Osteoblast (primary cell): ENCODE data around the gene ZBTB37. TPM values are rescaled to one million over a fixed set of nuclear protein-coding genes. Genes with fewer than 3 reads are reported as not detected.

Source experiments
- DNase-seq: peaks from one replicate; pipeline ENCODE4 v3.0.0; 2011; ENCODE audit warnings: low spot score, mixed read lengths; ENCODE audit not compliant: insufficient read length; ENCODE audit errors: missing footprints
- H2AFZ ChIP-seq: 2 replicates; pipeline ENCODE4 v1.6.0; 2011; ENCODE audit warnings: mild to moderate bottlenecking, low read length
- H3K27ac ChIP-seq: 2 replicates; pipeline ENCODE4 v1.5.1; 2011; ENCODE audit warnings: mild to moderate bottlenecking, low read depth, low read length, moderate library complexity
- H3K27me3 ChIP-seq: 2 replicates; pipeline ENCODE4 v1.6.0; 2012; ENCODE audit warnings: mild to moderate bottlenecking, control low read depth, inconsistent platforms, low read length, moderate library complexity; ENCODE audit not compliant: insufficient read depth
- H3K36me3 ChIP-seq: 2 replicates; pipeline ENCODE4 v1.5.1; 2011; ENCODE audit warnings: mild to moderate bottlenecking, low read length, control low read depth, moderate library complexity; ENCODE audit not compliant: insufficient read depth
- H3K4me1 ChIP-seq: 2 replicates; pipeline ENCODE4 v1.5.1; 2011; ENCODE audit warnings: mild to moderate bottlenecking, low read length, control low read depth, moderate library complexity; ENCODE audit not compliant: insufficient read depth
- H3K4me2 ChIP-seq: 2 replicates; pipeline ENCODE4 v1.6.0; 2011; ENCODE audit warnings: mild to moderate bottlenecking, low read length; ENCODE audit not compliant: insufficient read depth
- H3K4me3 ChIP-seq: fragments of 200-600 bp; sonication (generic); 3 replicates; pipeline ENCODE4 v1.5.1; 2012; ENCODE audit warnings: mild to moderate bottlenecking, low read length, inconsistent platforms; ENCODE audit not compliant: insufficient read depth
- H3K79me2 ChIP-seq: 2 replicates; pipeline ENCODE4 v1.6.0; 2012; ENCODE audit warnings: mild to moderate bottlenecking, low read length, control low read depth, inconsistent platforms; ENCODE audit not compliant: insufficient read depth
- H3K9me3 ChIP-seq: 2 replicates; pipeline ENCODE4 v1.5.1; 2011; ENCODE audit warnings: low read depth, low read length, control low read depth
- H4K20me1 ChIP-seq: 2 replicates; pipeline ENCODE4 v1.6.0; 2012; ENCODE audit warnings: mild to moderate bottlenecking, low read length, control low read depth; ENCODE audit not compliant: insufficient read depth
- CTCF ChIP-seq: IDR thresholded peaks from 2 replicates; pipeline ENCODE4 v1.5.1; 2011; ENCODE audit warnings: mild to moderate bottlenecking, low read depth, low read length, moderate library complexity; ENCODE audit errors: extremely low read depth
- total RNA-seq: library from RNA; depleted of rRNA; stranded (reverse); fragments of >200 nt; gene quantifications from 2 replicates; pipeline ENCODE4 v1.2.3, GENCODE V29; 2012

The ZBTB37 gene
- 10.3 and 10.5 TPM in 2 replicates for total RNA-seq

GRCh38 chr1:173868266-173869020 is at the start of gene ZBTB37:
TSS of gene ZBTB37 (plus strand) at chr1:173868380. CDS start at chr1:173870226, 1,846 bp downstream.
- no peak for TF ChIP-seq CTCF
- Histone ChIP-seq H3K4me1 (peaks cover 20% of the 10 kb centered on the region), H3K4me2 (peak within 1 kb of the TSS; percentile 93), H3K27me3 (no peaks in the 10 kb centered on the region), H3K79me2 (peaks cover 37% of the 10 kb centered on the region), H3K27ac (peak within 1 kb of the TSS; percentile 85), H4K20me1 (peaks cover 42% of the 10 kb centered on the region), H3K9me3 (no peaks in the 10 kb centered on the region), H3K36me3 (peaks cover 52% of the 10 kb centered on the region), H3K4me3 (peak within 1 kb of the TSS; percentile 96), H2AFZ (peak within 1 kb of the TSS; percentile 61)
- peak; percentile 83 for DNase-seq

- Histone ChIP-seq H3K4me3 (no peak overlapping the region), H3K4me1 (peaks cover 9% of the 10 kb centered on the region), H3K4me2 (no peak overlapping the region), H3K27me3 (no peaks in the 10 kb centered on the region), H3K36me3 (peaks cover 5% of the 10 kb centered on the region), H3K79me2 (peaks cover 84% of the 10 kb centered on the region), H3K27ac (no peak overlapping the region), H2AFZ (no peak overlapping the region), H3K9me3 (no peaks in the 10 kb centered on the region), H4K20me1 (no peaks in the 10 kb centered on the region)
- no peak for TF ChIP-seq CTCF
- DNase-seq, result no peak
Observed at GRCh38 chr1:173818459-173818858, 49.7 kb upstream of the ZBTB37 start.

- TF ChIP-seq CTCF, result no peak
- no peak for DNase-seq
- no peaks in the 10 kb centered on the region for H4K20me1 ChIP-seq
- no peak overlapping the region for H3K4me3 ChIP-seq
- no peaks in the 10 kb centered on the region for H3K27me3 ChIP-seq
- H3K79me2 ChIP-seq, result peaks cover 67% of the 10 kb centered on the region
- H3K9me3 ChIP-seq, result no peaks in the 10 kb centered on the region
- peaks cover 13% of the 10 kb centered on the region for H3K4me1 ChIP-seq
- H2AFZ ChIP-seq, result no peak overlapping the region
- no peak overlapping the region for H3K4me2 ChIP-seq
- H3K36me3 ChIP-seq, result peaks cover 5% of the 10 kb centered on the region
- H3K27ac ChIP-seq, result no peak overlapping the region
Observed at GRCh38 chr1:173821680-173822079, 46.5 kb upstream of the ZBTB37 start.

GRCh38 chr1:173823781-173824314 is 44.3 kb upstream of the ZBTB37 start:
- TF ChIP-seq CTCF, result no peak

More at GRCh38 chr1:173823781-173824314, 44.3 kb upstream of the ZBTB37 start:
- Histone ChIP-seq H3K9me3 (no peaks in the 10 kb centered on the region), H3K4me2 (peak overlapping the region; percentile 95), H2AFZ (peak overlapping the region; percentile 97), H3K4me3 (peak overlapping the region; percentile 91), H3K4me1 (peaks cover 13% of the 10 kb centered on the region), H3K79me2 (peaks cover 51% of the 10 kb centered on the region), H3K36me3 (no peaks in the 10 kb centered on the region), H4K20me1 (no peaks in the 10 kb centered on the region), H3K27me3 (no peaks in the 10 kb centered on the region), H3K27ac (peak overlapping the region; percentile 94)
- peak; percentile 63 for DNase-seq
